Activated naive CD4-positive, alpha-beta T cell treated with anti-CD3 and anti-CD28 coated beads, Interleukin-2, amount 50 U/mL, for 72 hours (primary cell): Measurements from ENCODE around the gene APOF. TPM values are rescaled to one million over a fixed set of nuclear protein-coding genes. Genes with fewer than 3 reads are reported as not detected.
A peak's percentile ranks its signal among the peaks of the same experiment; 100 is the strongest.
"Not testable (repeated sequence)": the region's sequence is repeated elsewhere in the genome, so short reads cannot be mapped to it uniquely, and the experiment has no call there.

ENCODE experiments used
- ATAC-seq, 2 donors: fragments of 150-1000 bp; cut with Tn5 transposase; 2 replicates each; pipeline ENCODE4 v1.10.0; 2021; ENCODE audit warnings: mild to moderate bottlenecking in 2 of 2, moderate library complexity in 2 of 2
- DNase-seq, 2 donors: peaks; one replicate each; pipeline ENCODE4 v3.0.0; 2021 to 2022; ENCODE audit warnings: low spot score in 2 of 2
- H3K27ac Mint-ChIP-seq, 2 donors: one replicate each; pipeline ENCODE4 v1.8.0; 2022; ENCODE audit warnings: mild to moderate bottlenecking in 2 of 2, mixed read lengths in 2 of 2
- H3K36me3 Mint-ChIP-seq, 2 donors: one replicate each; pipeline ENCODE4 v1.8.0; 2022; ENCODE audit warnings: mixed read lengths in 2 of 2
- H3K9me3 Mint-ChIP-seq, 2 donors: one replicate each; pipeline ENCODE4 v1.8.0; 2022; ENCODE audit warnings: mixed read lengths in 2 of 2
- total RNA-seq, 2 donors: library from RNA; stranded (reverse); gene quantifications; one replicate each; pipeline ENCODE4 v1.2.3, GENCODE V29; 2022

The APOF gene
- total RNA-seq, 2 donors from 2014 or later = not detected

DNA sequence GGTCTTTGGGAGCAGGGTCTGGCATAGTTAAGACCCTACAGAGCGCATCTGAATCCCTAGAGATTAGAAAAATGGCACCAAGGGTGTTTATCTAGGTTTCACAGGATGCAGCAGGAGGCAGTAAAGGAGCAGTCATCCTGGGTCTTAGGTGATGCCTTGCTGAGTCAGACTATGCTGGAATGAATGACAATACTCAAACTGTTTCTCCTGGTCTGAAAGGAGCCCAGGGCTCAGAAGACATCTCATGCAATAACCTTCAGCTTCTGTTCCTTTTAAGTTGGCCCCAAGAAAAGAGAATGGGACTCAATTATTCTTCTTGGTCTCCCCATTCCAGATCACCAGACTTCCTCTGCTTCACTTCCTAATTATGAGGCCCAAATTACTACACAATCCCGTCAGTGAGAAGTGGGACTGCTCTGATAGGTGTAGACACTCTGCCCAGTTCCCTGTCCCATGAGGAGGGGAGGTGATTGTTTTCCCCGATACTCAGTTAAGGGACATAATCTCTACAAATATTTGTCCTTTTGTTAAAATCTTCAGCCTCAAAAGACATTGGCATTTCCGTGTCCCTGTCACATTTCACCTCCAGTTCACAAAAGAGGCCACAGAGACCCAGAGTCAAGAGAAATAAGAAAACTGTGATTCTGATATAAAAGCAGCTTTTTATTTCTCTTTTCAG is 14.8 kb upstream of the APOF start:
- Mint-ChIP-seq H3K27ac (no peak overlapping the region), H3K9me3 (no peaks in the 10 kb centered on the region), H3K36me3 (no peaks in the 10 kb centered on the region)
- ATAC-seq (peak; percentile 63 to 78), DNase-seq (no peak)

DNA sequence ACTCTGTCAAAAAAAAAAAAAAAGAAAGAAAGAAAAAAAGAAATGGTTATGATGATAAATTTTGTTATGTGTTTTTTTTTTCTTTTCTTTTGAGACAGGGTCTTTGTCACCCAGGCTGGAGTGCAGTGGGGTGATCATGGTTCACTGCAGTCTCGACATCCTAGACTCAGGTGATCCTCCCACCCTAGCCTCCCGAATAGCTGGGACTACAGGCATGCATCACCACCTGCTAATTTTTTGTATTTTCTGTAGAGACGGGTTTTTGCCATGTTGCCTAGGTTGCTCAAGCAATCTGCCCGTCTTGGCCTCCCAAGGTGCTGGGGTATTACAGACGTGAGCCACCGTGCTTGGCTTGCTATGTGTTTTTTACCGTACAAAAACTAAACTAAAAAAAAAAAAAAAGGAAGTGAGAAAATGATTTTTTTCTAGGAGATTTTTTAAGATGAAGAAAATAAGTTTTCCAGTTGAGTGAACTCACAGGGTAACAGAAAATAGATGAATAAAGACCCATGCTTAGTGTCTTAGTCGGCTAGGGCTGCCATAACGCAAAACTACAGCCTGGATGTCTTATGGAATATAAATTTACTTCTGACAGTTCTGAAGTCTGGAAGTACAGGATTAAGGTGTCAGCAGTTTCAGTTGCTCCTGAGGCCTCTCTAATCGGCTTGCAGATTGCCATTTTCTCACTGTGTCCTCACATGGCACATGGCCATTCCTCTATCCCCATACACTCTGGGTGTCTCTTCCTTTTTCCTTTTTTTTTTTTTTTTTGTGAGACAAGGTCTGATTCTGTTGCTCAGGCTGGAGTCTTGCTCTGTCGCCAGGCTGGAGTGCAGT is 13.2 kb upstream of the APOF start:
- Mint-ChIP-seq H3K27ac (no peak overlapping the region), H3K9me3 (no peaks in the 10 kb centered on the region), H3K36me3 (no peaks in the 10 kb centered on the region)
- ATAC-seq = no peak
- no peak for DNase-seq

DNA sequence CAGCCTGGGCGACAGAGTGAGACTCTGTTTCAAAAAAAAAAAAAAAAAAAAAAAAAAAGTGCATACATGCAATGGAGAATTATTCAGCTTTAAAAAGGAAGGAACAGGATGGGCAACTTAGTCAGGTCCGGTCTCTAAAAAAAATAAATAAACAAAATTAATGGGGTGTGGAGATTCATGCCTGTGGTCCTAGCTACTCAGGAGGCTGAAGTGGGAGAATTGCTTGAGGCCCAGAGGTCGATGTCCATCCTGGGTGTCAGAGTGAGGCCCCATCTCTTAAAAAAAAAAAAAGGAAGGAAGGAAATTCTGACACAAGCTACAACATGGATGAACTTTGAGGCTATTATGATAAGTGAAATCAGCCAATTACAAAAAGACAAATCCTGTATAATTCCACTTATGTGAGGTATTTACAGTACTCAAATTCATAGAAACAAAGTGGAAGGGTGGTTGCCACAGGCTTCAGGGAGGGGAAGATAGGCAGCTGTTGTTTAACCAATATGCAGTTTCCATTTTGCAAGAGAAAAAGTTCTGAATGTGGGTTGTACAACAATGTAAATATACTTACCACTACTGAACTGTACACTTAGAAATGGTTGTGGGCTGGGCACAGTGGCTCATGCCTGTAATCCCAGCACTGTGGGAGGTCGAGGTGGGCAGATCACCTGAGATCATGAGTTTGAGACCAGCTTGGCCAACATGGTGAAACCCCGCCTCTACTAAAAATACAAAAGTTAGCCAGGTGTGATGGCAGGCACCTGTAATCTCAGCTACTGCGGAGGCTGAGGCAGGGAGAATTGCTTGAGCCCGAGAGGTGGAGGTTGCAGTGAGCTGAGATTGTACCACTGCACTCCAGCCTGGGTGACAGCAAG is 12.3 kb upstream of the APOF start:
- Mint-ChIP-seq H3K36me3 (no peaks in the 10 kb centered on the region), H3K27ac (no peak overlapping the region), H3K9me3 (no peaks in the 10 kb centered on the region)
- ATAC-seq = no peak
- no peak for DNase-seq

DNA sequence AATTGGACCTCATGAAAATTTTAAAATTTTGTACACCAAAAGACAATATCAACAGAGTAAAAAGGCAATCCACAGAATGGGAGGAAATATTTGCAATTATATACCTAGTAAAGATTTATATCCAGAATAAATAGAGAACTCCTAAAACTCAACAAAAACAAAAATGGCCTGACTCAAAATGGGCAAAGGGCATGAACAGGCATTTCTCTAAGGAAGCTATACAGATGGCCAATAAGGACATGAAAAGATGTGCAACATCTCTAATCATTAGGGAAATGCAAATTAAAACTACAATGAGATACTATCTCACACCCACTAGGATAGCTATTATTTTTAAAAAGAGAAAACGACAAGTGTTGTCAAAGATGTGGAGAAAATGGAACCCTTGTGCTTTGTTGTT is 10.9 kb upstream of the APOF start:
- no peaks in the 10 kb centered on the region for H3K36me3 Mint-ChIP-seq
- no peak overlapping the region for H3K27ac Mint-ChIP-seq
- DNase-seq (no peak), ATAC-seq (no peak)
- no peaks in the 10 kb centered on the region for H3K9me3 Mint-ChIP-seq

DNA sequence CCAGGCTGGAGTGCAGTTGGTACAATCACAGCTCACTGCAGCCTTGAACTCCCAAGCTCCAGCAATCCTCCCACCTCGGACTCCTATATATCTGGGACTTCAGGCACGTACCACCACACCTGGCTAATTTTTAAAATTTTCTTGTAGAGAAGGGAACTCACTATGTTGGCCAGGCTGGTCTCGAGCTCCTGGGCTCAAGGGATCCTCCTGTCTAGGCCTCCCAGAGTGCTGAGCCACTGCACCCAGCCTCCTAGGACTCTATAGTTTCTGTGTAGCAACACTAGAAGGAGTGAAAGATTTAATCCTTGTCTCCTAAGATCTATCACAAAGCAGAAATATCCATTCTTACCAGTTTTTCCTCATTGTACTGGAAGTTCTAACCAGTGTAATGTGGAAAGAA is 4.3 kb upstream of the APOF start:
- Mint-ChIP-seq H3K27ac (no peak overlapping the region), H3K9me3 (no peaks in the 10 kb centered on the region), H3K36me3 (no peaks in the 10 kb centered on the region)
- DNase-seq = no peak
- no peak for ATAC-seq

DNA sequence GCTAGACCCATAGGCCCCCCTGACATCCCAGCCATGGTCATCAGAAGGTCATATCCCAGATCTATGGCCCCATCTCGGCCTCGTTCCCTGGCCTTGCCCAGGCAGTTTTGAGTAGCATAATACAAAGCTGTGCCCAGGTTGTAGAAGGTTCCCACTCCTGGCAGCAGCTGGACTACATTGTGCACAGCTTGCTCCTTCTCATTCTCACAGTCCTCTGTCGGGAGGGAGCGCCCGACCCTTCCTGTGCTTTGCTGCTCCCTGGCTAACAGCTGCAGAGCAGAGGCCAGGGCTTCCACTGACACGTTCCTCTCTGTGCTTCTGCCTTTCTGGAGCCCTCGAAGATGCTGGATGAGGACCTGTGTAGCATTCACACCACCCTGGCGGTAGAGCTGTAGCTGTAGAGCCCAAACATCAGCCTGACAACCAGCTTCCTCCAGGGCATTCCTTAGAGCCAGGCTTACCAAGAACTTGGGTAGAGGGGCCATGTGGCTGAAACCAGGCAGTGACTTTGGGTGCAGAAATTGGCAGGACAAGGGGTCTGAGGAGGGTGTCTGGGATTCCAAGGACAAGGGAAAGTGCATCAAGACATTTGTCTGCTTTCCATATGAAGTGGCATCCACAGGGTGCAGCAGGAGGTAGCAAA is 1.0 kb downstream of the APOF start:
- ATAC-seq = no peak

DNA sequence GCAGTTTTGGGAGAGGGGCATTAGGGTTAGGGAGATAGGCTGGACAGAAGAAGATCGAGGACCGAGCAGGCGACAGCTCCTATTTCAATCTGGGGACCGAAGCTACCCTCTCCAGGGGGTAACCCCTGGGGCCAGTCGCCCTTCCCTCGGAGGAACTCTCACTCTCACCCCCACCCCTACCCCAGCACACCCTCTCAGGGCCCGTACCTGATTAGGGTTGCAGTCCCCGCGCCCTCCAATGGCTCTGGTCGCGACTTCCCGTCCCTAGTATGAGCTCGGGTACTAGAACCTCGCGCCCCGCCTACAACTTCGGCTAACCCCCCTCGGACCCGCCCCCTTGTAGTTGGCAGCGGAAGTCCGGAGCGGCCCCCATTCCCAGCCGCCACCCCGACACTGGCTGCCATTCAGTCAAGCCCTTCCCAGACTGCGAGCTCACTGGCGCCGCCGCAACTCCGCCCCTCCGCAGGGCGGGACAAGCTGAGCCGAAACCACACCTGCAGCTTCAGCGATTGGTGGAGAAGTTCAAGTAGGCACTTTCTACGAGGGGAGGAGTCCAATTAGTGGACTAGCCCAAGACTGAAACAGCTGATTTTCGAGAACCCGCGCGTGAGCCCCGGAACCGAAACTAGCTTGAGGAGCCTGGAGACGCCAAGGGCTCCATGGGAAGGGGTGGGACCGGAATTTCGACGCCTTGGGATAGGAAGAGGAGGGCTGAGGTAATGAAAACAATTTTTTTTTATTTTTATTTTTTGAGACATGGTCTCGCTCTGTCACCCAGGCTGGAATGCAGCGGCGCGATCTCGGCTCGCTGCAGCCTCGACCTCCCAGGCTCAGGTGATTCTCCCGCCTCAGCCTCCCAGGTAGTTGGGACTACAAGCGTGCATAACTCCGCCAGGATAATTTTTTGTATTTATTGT is 2.5 kb downstream of the APOF start, which contains the start of gene STAT2:
Gene STAT2 (minus strand): TSS at position 257 of the 917 bp plus-strand sequence. CDS start 3,536 bp downstream, outside the sequence.
- Mint-ChIP-seq H3K36me3 (peaks cover 2 to 15% of the 10 kb centered on the region in 2 donors), H3K9me3 (no peaks in the 10 kb centered on the region), H3K27ac (peak within 1 kb of the TSS; percentile 99)
- DNase-seq = peak; percentile 99 to 100
- peak; percentile 95 to 98 for ATAC-seq

More for the DNA sequence above, 1.0 kb downstream of the APOF start:
- no peaks in the 10 kb centered on the region for H3K9me3 Mint-ChIP-seq
- peak overlapping the region; percentile 99 for H3K27ac Mint-ChIP-seq
- H3K36me3 Mint-ChIP-seq = peaks cover 0 to 15% of the 10 kb centered on the region in 2 donors
- DNase-seq = no peak

DNA sequence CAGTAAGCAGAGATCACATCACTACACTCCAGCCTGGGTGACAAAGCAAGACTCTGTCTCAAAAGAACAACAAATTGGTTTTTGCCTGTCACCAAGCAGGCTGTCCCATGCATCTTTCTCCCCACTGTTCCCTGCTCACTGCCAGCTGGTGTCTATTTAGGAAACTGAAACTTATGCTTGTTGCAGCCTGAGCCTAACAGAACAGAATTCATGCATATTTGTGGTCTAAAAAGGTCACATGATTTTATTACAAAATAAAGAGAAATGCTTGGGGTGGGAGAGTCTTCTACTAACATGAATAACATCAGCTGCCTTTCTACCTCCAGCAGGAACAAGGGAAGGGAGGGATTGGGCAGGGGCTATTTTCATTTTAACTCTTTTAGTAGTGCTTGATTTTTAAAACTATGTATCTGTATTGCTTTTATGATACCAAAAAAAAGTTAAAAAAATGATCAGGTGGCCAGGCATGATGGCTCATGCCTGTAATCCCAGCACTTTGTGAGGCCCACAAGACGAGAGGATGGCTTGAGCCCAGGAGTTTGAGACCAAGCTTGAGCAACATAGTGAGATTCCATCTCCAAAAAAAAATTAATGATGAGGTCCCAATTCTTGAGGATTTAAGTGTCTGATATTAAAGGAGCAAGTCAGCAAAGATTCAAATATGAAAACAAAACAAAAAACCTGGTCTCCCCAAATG is 3.7 kb downstream of the APOF start:
- no peak for ATAC-seq
- Mint-ChIP-seq H3K9me3 (no peaks in the 10 kb centered on the region), H3K36me3 (peaks cover 10 to 20% of the 10 kb centered on the region in 2 donors), H3K27ac (peak overlapping the region; percentile 99)
- no peak for DNase-seq

DNA sequence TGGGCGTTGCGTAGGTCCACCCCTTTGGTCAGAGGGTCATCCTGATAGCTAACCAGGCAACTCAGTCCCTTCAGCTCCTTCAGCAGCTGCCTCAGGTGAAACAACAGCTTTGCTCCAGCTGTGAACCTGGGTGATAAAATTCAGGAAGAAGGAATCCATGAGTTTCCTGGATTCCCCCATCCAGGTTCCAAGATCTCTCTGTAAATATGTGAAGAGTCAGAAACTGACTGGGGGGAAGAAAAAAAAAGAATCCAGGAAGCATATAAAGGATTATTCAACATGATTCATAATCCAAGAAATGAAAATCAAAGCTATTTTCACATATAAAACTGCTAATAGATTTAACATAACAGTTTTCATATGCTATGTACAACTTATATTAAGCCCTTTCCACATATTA is 11.3 kb downstream of the APOF start:
- H3K9me3 Mint-ChIP-seq = no peaks in the 10 kb centered on the region
- DNase-seq (no peak), ATAC-seq (no peak)
- H3K36me3 Mint-ChIP-seq = peaks cover 10 to 21% of the 10 kb centered on the region in 2 donors
- peak overlapping the region; percentile 7 to 77 for H3K27ac Mint-ChIP-seq

DNA sequence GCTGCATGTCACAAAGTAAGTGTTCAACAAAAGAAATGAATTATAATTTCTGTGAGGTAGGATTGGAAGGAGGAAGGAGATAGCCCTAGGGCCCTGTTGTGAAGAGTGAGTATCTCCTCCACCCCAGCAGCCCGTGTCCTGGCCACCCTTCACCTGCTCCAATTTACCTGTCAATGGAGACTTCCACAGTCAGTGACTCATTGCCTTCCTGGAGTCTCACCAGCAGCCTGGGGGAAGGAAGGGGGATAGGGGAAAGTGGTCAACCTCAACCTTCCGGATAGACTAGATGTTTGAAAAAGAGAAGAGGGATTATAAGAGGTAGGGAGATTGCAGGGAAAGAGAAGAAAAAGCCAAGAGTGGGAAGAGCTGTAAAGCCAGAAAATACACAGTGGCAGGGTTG is 12.0 kb downstream of the APOF start:
- DNase-seq (no peak), ATAC-seq (no peak)
- no peaks in the 10 kb centered on the region for H3K9me3 Mint-ChIP-seq
- H3K27ac Mint-ChIP-seq = peak overlapping the region in 1 of 2 donors; percentile 7
- peaks cover 10 to 21% of the 10 kb centered on the region in 2 donors for H3K36me3 Mint-ChIP-seq

DNA sequence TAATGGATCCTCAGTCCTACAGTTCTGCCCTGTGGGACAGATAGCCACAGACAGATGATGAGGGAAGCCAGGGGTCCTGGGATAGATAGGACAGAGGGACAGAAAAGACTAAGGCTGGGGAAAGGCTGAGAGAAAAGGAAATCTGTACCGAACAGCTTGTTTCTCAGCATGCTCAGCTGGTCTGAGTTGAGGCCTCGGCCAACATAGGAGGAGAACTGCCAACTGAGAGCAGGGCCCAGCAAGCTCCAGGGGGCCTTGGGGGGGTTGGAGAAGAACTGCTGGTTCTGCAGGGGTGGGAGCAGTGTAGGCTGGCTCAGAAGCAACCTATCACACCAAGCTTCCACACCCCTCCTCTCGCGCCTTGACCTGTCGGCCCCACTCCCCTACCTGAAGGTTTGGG is 13.9 kb downstream of the APOF start:
- DNase-seq (no peak), ATAC-seq (no peak)
- Mint-ChIP-seq H3K27ac (peak overlapping the region in 1 of 2 donors; percentile 7), H3K9me3 (no peaks in the 10 kb centered on the region), H3K36me3 (peaks cover 0 to 21% of the 10 kb centered on the region in 2 donors)

DNA sequence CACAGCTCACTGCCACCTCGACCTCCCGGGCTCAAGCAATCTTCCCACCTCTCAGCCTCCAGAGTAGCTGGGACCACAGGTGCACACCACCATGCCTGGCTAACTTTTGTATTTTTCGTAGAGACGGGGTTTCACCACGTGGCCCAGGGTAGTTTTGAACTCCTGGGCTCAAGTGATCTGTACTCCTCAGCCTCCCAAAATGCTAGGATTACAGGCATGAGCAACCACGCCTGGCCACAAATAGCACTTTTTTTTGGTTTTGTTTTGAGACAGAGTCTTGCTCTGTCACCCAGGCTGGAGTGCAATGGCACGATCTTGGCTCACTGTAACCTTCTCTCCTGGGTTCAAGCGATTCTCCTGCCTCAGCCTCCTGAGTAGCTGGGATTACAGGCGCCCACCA is 15.4 kb downstream of the APOF start:
- peak in 1 of 2 donors; percentile 45 for ATAC-seq
- peak overlapping the region in 1 of 2 donors; percentile 55 for H3K27ac Mint-ChIP-seq
- peaks cover 0 to 30% of the 10 kb centered on the region in 2 donors for H3K36me3 Mint-ChIP-seq
- not testable (repeated sequence) for H3K9me3 Mint-ChIP-seq, DNase-seq

DNA sequence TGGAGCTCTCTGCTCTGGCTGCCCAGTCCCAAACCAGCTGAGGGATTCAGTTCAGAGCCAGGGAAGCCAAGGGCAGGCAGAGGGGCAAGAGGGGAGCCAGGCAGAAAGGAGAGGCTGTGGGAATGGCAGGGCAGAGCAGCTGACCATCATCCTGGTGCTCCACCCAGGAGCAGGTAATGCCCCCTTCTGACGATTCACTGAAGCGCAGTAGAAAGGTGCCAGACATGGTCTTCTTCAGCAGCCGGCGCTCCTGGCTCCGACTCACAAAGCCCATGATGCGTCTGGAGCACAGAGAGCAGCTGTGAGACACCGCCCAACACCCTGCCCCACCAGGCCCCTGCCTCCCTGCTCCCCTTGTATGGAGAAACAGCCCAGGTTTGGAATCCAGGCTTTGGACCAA is 16.0 kb downstream of the APOF start:
- Mint-ChIP-seq H3K27ac (peak overlapping the region in 1 of 2 donors; percentile 52), H3K36me3 (peaks cover 0 to 30% of the 10 kb centered on the region in 2 donors), H3K9me3 (no peaks in the 10 kb centered on the region)
- ATAC-seq (peak in 1 of 2 donors; percentile 40), DNase-seq (no peak)

DNA sequence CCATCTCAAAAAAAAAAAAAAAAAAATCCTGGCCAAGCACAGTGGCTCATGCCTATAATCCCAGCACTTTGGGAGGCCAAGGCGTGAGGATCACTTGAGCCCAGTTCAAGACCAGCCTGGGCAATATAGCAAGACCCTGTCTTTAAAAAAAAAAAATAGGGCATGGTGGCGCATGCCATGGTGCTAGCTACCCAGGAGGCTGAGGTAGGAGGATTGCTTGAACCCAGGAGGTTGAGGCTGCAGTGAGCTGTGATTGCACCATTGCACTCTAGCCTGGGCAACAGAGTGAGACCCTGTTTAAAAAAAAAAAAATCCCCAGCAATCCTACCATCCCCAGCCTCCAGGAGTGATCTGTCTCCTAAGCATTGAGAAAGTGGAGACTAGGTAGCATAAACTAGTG is 20.4 kb downstream of the APOF start:
- H3K9me3 Mint-ChIP-seq, ATAC-seq, H3K27ac Mint-ChIP-seq, DNase-seq: not testable (repeated sequence)
- H3K36me3 Mint-ChIP-seq = peaks cover 10 to 22% of the 10 kb centered on the region in 2 donors

DNA sequence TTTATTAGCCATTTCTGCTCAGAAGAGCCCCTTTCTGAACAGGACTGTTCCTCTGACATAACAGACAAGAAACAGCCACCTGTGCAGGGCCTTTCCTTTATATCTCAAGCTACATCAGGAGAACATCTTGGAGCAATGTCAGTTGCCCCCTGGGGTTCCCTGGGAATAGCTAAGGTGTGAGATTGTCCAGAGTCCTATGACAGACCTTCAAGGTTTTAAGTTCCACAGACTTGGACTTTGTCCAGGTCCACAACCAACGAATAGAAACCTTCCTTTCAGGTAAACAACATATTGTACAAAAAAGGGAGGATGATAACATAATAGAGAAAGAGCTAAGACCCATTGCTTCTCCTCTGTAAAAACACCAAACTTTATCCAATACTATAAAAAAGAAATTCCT is 21.0 kb downstream of the APOF start:
- no peak for DNase-seq
- Mint-ChIP-seq H3K9me3 (no peaks in the 10 kb centered on the region), H3K36me3 (peaks cover 10 to 22% of the 10 kb centered on the region in 2 donors), H3K27ac (no peak overlapping the region)
- no peak for ATAC-seq
